Endodermal cell (in vitro differentiated cells): ENCODE results near the gene CBFA2T3. TPM values are rescaled to one million over a fixed set of nuclear protein-coding genes. Genes with fewer than 3 reads are reported as not detected.

Experiments used
- DNase-seq: peaks from one replicate; pipeline ENCODE4 v3.0.0-alpha.2; 2017
- H3K27ac ChIP-seq: 2 replicates; pipeline ENCODE4 v1.5.1; 2013; ENCODE audit warnings: mild to moderate bottlenecking, low read depth, low read length, moderate library complexity
- H3K27me3 ChIP-seq: 2 replicates; pipeline ENCODE4 v1.6.1; 2013; ENCODE audit warnings: mild to moderate bottlenecking, low read length, moderate library complexity; ENCODE audit not compliant: insufficient read depth, control insufficient read depth, poor library complexity, severe bottlenecking
- H3K36me3 ChIP-seq: 2 replicates; pipeline ENCODE4 v1.7.0; 2013; ENCODE audit warnings: mild to moderate bottlenecking, low read length, moderate library complexity; ENCODE audit not compliant: control insufficient read depth, insufficient read depth
- H3K4me1 ChIP-seq: one replicate; pipeline ENCODE4 v1.7.0; 2013; ENCODE audit warnings: low read length; ENCODE audit not compliant: control insufficient read depth, insufficient read depth
- H3K4me3 ChIP-seq: 2 replicates; pipeline ENCODE4 v1.5.1; 2013; ENCODE audit warnings: mild to moderate bottlenecking, low read length, moderate library complexity
- H3K9ac ChIP-seq: 2 replicates; pipeline ENCODE4 v1.6.1; 2013; ENCODE audit warnings: mild to moderate bottlenecking, low read length, moderate library complexity; ENCODE audit not compliant: poor library complexity, severe bottlenecking; ENCODE audit errors: extremely low read depth
- H3K9me3 ChIP-seq: 2 replicates; pipeline ENCODE4 v1.6.1; 2013; ENCODE audit warnings: mild to moderate bottlenecking, low read length, moderate library complexity; ENCODE audit not compliant: control insufficient read depth
- H3K27ac Mint-ChIP-seq: 2 replicates; pipeline ENCODE4 v1.8.0; 2020; ENCODE audit warnings: mixed read lengths
- H3K27me3 Mint-ChIP-seq: 2 replicates; pipeline ENCODE4 v1.8.0; 2021; ENCODE audit warnings: mild to moderate bottlenecking, mixed read lengths; ENCODE audit not compliant: insufficient read depth
- H3K36me3 Mint-ChIP-seq: 2 replicates; pipeline ENCODE4 v1.8.0; 2020; ENCODE audit warnings: low read depth, mixed read lengths
- H3K4me1 Mint-ChIP-seq: 2 replicates; pipeline ENCODE4 v1.8.0; 2020; ENCODE audit warnings: mixed read lengths
- H3K4me3 Mint-ChIP-seq: 2 replicates; pipeline ENCODE4 v1.8.0; 2020; ENCODE audit warnings: mild to moderate bottlenecking, moderate library complexity, mixed read lengths
- H3K9me3 Mint-ChIP-seq: 2 replicates; pipeline ENCODE4 v1.8.0; 2020; ENCODE audit warnings: mild to moderate bottlenecking, mixed read lengths
- WGBS, 2 experiments: methylation state at CpG; one replicate each; pipeline versions ENCODE4 v1.1.5 to v1.1.7; 2013; ENCODE audit warnings: missing lambda C conversion rate in 2 of 2, mixed read lengths in 1 of 2; ENCODE audit not compliant: insufficient coverage in 1 of 2, insufficient read length in 1 of 2; 5-methylcytosine and 5-hydroxymethylcytosine counted together
- total RNA-seq, 2 donors: library from RNA; stranded (reverse); fragmentation: NEBNext Ultra II Directional in 1 of 2; extraction: Animal tissue kit (Norgen Biotek cat#: 25700) in 1 of 2; gene quantifications; 2 replicates in 1 of 2; 3 replicates in 1 of 2; pipeline ENCODE4 v1.2.1, GENCODE V29; 2021
- TF ChIP-seq, protein P1 (sequence below): fragments of 200-600 bp; sonication (generic); conservative IDR thresholded peaks from 2 replicates; pipeline ENCODE4 v1.5.0; 2021; ENCODE audit warnings: antibody characterized with exemption, mild to moderate bottlenecking

CBFA2T3 gene
- total RNA-seq, 2 donors from 2014 or later, result 1.0 to 3.1 TPM

GRCh38 chr16:88963583-88963982 lies 13.4 kb downstream of the CBFA2T3 start:
- H3K4me1 ChIP-seq, result no peaks in the 10 kb centered on the region
- no peaks in the 10 kb centered on the region for H3K27me3 Mint-ChIP-seq
- H3K4me3 ChIP-seq, result no peak overlapping the region
- H3K9me3 ChIP-seq, result no peaks in the 10 kb centered on the region
- H3K9me3 Mint-ChIP-seq, result peaks cover 9% of the 10 kb centered on the region
- H3K36me3 ChIP-seq, result no peaks in the 10 kb centered on the region
- no peak for DNase-seq
- no peak overlapping the region for H3K27ac ChIP-seq
- H3K27ac Mint-ChIP-seq, result no peak overlapping the region
- H3K36me3 Mint-ChIP-seq, result no peaks in the 10 kb centered on the region
- no peaks in the 10 kb centered on the region for H3K4me1 Mint-ChIP-seq
- H3K4me3 Mint-ChIP-seq, result no peak overlapping the region
- TF ChIP-seq, protein P1, sequence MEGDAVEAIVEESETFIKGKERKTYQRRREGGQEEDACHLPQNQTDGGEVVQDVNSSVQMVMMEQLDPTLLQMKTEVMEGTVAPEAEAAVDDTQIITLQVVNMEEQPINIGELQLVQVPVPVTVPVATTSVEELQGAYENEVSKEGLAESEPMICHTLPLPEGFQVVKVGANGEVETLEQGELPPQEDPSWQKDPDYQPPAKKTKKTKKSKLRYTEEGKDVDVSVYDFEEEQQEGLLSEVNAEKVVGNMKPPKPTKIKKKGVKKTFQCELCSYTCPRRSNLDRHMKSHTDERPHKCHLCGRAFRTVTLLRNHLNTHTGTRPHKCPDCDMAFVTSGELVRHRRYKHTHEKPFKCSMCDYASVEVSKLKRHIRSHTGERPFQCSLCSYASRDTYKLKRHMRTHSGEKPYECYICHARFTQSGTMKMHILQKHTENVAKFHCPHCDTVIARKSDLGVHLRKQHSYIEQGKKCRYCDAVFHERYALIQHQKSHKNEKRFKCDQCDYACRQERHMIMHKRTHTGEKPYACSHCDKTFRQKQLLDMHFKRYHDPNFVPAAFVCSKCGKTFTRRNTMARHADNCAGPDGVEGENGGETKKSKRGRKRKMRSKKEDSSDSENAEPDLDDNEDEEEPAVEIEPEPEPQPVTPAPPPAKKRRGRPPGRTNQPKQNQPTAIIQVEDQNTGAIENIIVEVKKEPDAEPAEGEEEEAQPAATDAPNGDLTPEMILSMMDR, result no peak
- H3K27me3 ChIP-seq, result no peaks in the 10 kb centered on the region
- WGBS, 2 experiments, result 86 to 94% methylated on average over 16 to 20 of the region's 20 CpGs
- no peak overlapping the region for H3K9ac ChIP-seq

- Mint-ChIP-seq H3K9me3 (peaks cover 9% of the 10 kb centered on the region), H3K27ac (no peak overlapping the region), H3K36me3 (no peaks in the 10 kb centered on the region), H3K4me1 (no peaks in the 10 kb centered on the region), H3K4me3 (no peak overlapping the region), H3K27me3 (no peaks in the 10 kb centered on the region)
- peak overlapping the region; percentile 70 for H3K27ac ChIP-seq
- H3K4me1 ChIP-seq, result no peaks in the 10 kb centered on the region
- no peak overlapping the region for H3K9ac ChIP-seq
- no peaks in the 10 kb centered on the region for H3K36me3 ChIP-seq
- WGBS, 2 experiments, result 93% methylated on average over 17 to 23 of the region's 23 CpGs
- DNase-seq, result no peak
- no peaks in the 10 kb centered on the region for H3K27me3 ChIP-seq
- no peak overlapping the region for H3K4me3 ChIP-seq
- H3K9me3 ChIP-seq, result no peaks in the 10 kb centered on the region
- TF ChIP-seq, protein P1, result no peak
These were observed 14.4 kb downstream of the CBFA2T3 start for GRCh38 chr16:88962478-88963152.

- Mint-ChIP-seq H3K4me3 (no peak overlapping the region), H3K27me3 (no peaks in the 10 kb centered on the region), H3K36me3 (no peaks in the 10 kb centered on the region), H3K4me1 (no peaks in the 10 kb centered on the region), H3K9me3 (peaks cover 9% of the 10 kb centered on the region), H3K27ac (no peak overlapping the region)
- Histone ChIP-seq H3K27ac (peak overlapping the region; percentile 65), H3K4me1 (no peaks in the 10 kb centered on the region), H3K9ac (no peak overlapping the region), H3K36me3 (no peaks in the 10 kb centered on the region), H3K4me3 (no peak overlapping the region), H3K27me3 (no peaks in the 10 kb centered on the region), H3K9me3 (no peaks in the 10 kb centered on the region)
- TF ChIP-seq, protein P1, result no peak
- DNase-seq, result no peak
- WGBS, 2 experiments, result 84 to 90% methylated on average over 8 to 9 of the region's 9 CpGs
These were observed 16.0 kb downstream of the CBFA2T3 start for GRCh38 chr16:88961011-88961410.
